ENCODE measurements around the gene COG6. TPM values are rescaled to one million over a fixed set of nuclear protein-coding genes. Genes with fewer than 3 reads are reported as not detected.

The COG6 gene
- total RNA-seq, 1 experiment from 2014 or later: 23.7 TPM

GRCh38 chr13:39699274-39699673 is 43.8 kb downstream of the COG6 start:
- no TSS peak for BruUV-seq (replicated peaks)
- intact Hi-C loops (cut with micrococcal nuclease; ENCODE audit: unreplicated experiment): no loop called here
- H3K4me1 Mint-ChIP-seq (ENCODE audit: low read depth, unreplicated experiment): no peaks in the 10 kb centered on the region
- CTCF ChIA-PET: no interaction called here
- no peak overlapping the region for H3K4me3 Mint-ChIP-seq (ENCODE audit: low read depth, unreplicated experiment)
- H3K9me3 Mint-ChIP-seq (ENCODE audit: low read depth, unreplicated experiment): no peaks in the 10 kb centered on the region
- DNase-seq: no peak
- H3K27me3 Mint-ChIP-seq (ENCODE audit: unreplicated experiment): no peaks in the 10 kb centered on the region
- no peaks in the 10 kb centered on the region for H3K36me3 Mint-ChIP-seq (ENCODE audit: insufficient read depth, unreplicated experiment)
- TF ChIP-seq CTCF (IDR thresholded peaks at IDR 0.05; ENCODE audit: unreplicated experiment): no peak
- no peak overlapping the region for H3K27ac Mint-ChIP-seq (ENCODE audit: unreplicated experiment)

GRCh38 chr13:39712626-39713025 is 57.2 kb downstream of the COG6 start:
- no peak for TF ChIP-seq CTCF (IDR thresholded peaks at IDR 0.05; ENCODE audit: unreplicated experiment)
- Mint-ChIP-seq H3K36me3 (ENCODE audit: insufficient read depth, unreplicated experiment) (no peaks in the 10 kb centered on the region), H3K27me3 (ENCODE audit: unreplicated experiment) (no peaks in the 10 kb centered on the region), H3K4me3 (ENCODE audit: low read depth, unreplicated experiment) (no peak overlapping the region), H3K27ac (ENCODE audit: unreplicated experiment) (no peak overlapping the region), H3K4me1 (ENCODE audit: low read depth, unreplicated experiment) (no peaks in the 10 kb centered on the region), H3K9me3 (ENCODE audit: low read depth, unreplicated experiment) (no peaks in the 10 kb centered on the region)
- BruUV-seq (replicated peaks): no TSS peak
- intact Hi-C loops (cut with micrococcal nuclease; ENCODE audit: unreplicated experiment): no loop called here
- DNase-seq: no peak
- CTCF ChIA-PET: no interaction called here

- H3K27ac Mint-ChIP-seq (ENCODE audit: unreplicated experiment): no peak overlapping the region
- H3K36me3 Mint-ChIP-seq (ENCODE audit: insufficient read depth, unreplicated experiment): no peaks in the 10 kb centered on the region
- no peak for TF ChIP-seq CTCF (IDR thresholded peaks at IDR 0.05; ENCODE audit: unreplicated experiment)
- BruUV-seq (replicated peaks): no TSS peak
- H3K27me3 Mint-ChIP-seq (ENCODE audit: unreplicated experiment): no peaks in the 10 kb centered on the region
- no peak overlapping the region for H3K4me3 Mint-ChIP-seq (ENCODE audit: low read depth, unreplicated experiment)
- no peaks in the 10 kb centered on the region for H3K9me3 Mint-ChIP-seq (ENCODE audit: low read depth, unreplicated experiment)
- CTCF ChIA-PET: no interaction called here
- intact Hi-C loops (cut with micrococcal nuclease; ENCODE audit: unreplicated experiment): no loop called here
- no peaks in the 10 kb centered on the region for H3K4me1 Mint-ChIP-seq (ENCODE audit: low read depth, unreplicated experiment)
- no peak for DNase-seq
Observed at GRCh38 chr13:39729156-39729555, 73.7 kb downstream of the COG6 start.

- BruUV-seq (replicated peaks): no TSS peak
- no peak overlapping the region for H3K27ac Mint-ChIP-seq (ENCODE audit: unreplicated experiment)
- H3K27me3 Mint-ChIP-seq (ENCODE audit: unreplicated experiment): no peaks in the 10 kb centered on the region
- no peaks in the 10 kb centered on the region for H3K9me3 Mint-ChIP-seq (ENCODE audit: low read depth, unreplicated experiment)
- H3K36me3 Mint-ChIP-seq (ENCODE audit: insufficient read depth, unreplicated experiment): no peaks in the 10 kb centered on the region
- intact Hi-C loops (cut with micrococcal nuclease; ENCODE audit: unreplicated experiment): no loop called here
- no peak for TF ChIP-seq CTCF (IDR thresholded peaks at IDR 0.05; ENCODE audit: unreplicated experiment)
- no peak for DNase-seq
- H3K4me3 Mint-ChIP-seq (ENCODE audit: low read depth, unreplicated experiment): no peak overlapping the region
- CTCF ChIA-PET: no interaction called here
- H3K4me1 Mint-ChIP-seq (ENCODE audit: low read depth, unreplicated experiment): no peaks in the 10 kb centered on the region
Observed at GRCh38 chr13:39734952-39735351, 79.5 kb downstream of the COG6 start.

- Mint-ChIP-seq H3K27ac (ENCODE audit: unreplicated experiment) (no peak overlapping the region), H3K36me3 (ENCODE audit: insufficient read depth, unreplicated experiment) (no peaks in the 10 kb centered on the region), H3K4me1 (ENCODE audit: low read depth, unreplicated experiment) (no peaks in the 10 kb centered on the region), H3K27me3 (ENCODE audit: unreplicated experiment) (no peaks in the 10 kb centered on the region), H3K9me3 (ENCODE audit: low read depth, unreplicated experiment) (peaks cover 3% of the 10 kb centered on the region), H3K4me3 (ENCODE audit: low read depth, unreplicated experiment) (no peak overlapping the region)
- TF ChIP-seq CTCF (IDR thresholded peaks at IDR 0.05; ENCODE audit: unreplicated experiment): no peak
- intact Hi-C loops (cut with micrococcal nuclease; ENCODE audit: unreplicated experiment): no loop called here
- CTCF ChIA-PET: no interaction called here
- no peak for DNase-seq
- no TSS peak for BruUV-seq (replicated peaks)
Observed at GRCh38 chr13:39737047-39737446, 81.6 kb downstream of the COG6 start.

Measured in Calu3 (cell line).